Colonic mucosa (tissue), 4 donors: ENCODE data around the gene TCF12. TPM values are rescaled to one million over a fixed set of nuclear protein-coding genes. Genes with fewer than 3 reads are reported as not detected.
"Not testable (repeated sequence)": the region's sequence is repeated elsewhere in the genome, so short reads cannot be mapped to it uniquely, and the experiment has no call there.

Experiments used
- DNase-seq: peaks from one replicate; pipeline ENCODE4 v3.0.0-alpha.2; 2020
- H3K27ac ChIP-seq: fragments of 200-600 bp; one replicate; pipeline ENCODE4 v1.8.0; 2021
- H3K27me3 ChIP-seq: fragments of 200-600 bp; one replicate; pipeline ENCODE4 v1.8.0; 2021
- H3K36me3 ChIP-seq: fragments of 200-600 bp; one replicate; pipeline ENCODE4 v1.8.0; 2021
- H3K4me1 ChIP-seq: fragments of 200-600 bp; one replicate; pipeline ENCODE4 v1.8.0; 2021; ENCODE audit warnings: mild to moderate bottlenecking
- H3K4me3 ChIP-seq: fragments of 200-600 bp; one replicate; pipeline ENCODE4 v1.8.0; 2021
- H3K9ac ChIP-seq, 2 donors: one replicate each; pipeline ENCODE4 v1.7.0; 2013; ENCODE audit warnings: control low read depth in 2 of 2, low read depth in 2 of 2, low read length in 2 of 2
- H3K9me3 ChIP-seq: fragments of 200-600 bp; one replicate; pipeline ENCODE4 v1.8.0; 2021
- CTCF ChIP-seq: fragments of 200-600 bp; IDR thresholded peaks from one replicate; pipeline ENCODE4 v1.8.0; 2022; ENCODE audit warnings: antibody characterized with exemption, mild to moderate bottlenecking
- intact Hi-C: fragments of 100-400 bp; cut with DNase I; formaldehyde crosslinking; loops from one replicate; pipeline ENCODE4 v1.14.1; 2022
- total RNA-seq, 2 donors: library from RNA; stranded (reverse); fragmentation: NEBNext Ultra II Directional in 1 of 2; extraction: Animal tissue kit (Norgen Biotek cat#: 25700) in 1 of 2; gene quantifications; one replicate each; pipeline ENCODE4 v1.2.1, GENCODE V29; 2021
- donor health status: healthy.
- donor health status: DM: no; HTN: no; CAD: no.
- donor health status: DM: no; HTN: no; CAD: no.

TCF12 gene
- total RNA-seq, 2 donors from 2014 or later: 68.7 to 76.3 TPM

- TF ChIP-seq CTCF: no peak
- Histone ChIP-seq H3K27ac (no peak overlapping the region), H3K9ac (no peak overlapping the region), H3K4me1 (no peaks in the 10 kb centered on the region), H3K4me3 (no peak overlapping the region), H3K36me3 (no peaks in the 10 kb centered on the region), H3K27me3 (no peaks in the 10 kb centered on the region), H3K9me3 (no peaks in the 10 kb centered on the region)
- no peak for DNase-seq
- intact Hi-C loops: no loop called here
Observed at GRCh38 chr15:57156210-57156884, 237.9 kb downstream of the TCF12 start.

GRCh38 chr15:57158589-57158988 is 240.1 kb downstream of the TCF12 start:
- H3K27ac ChIP-seq: no peak overlapping the region

GRCh38 chr15:57158997-57159668 is 240.7 kb downstream of the TCF12 start:
- Histone ChIP-seq H3K36me3 (no peaks in the 10 kb centered on the region), H3K9ac (no peak overlapping the region), H3K4me1 (no peaks in the 10 kb centered on the region), H3K4me3 (no peak overlapping the region), H3K27ac (no peak overlapping the region), H3K9me3 (no peaks in the 10 kb centered on the region), H3K27me3 (no peaks in the 10 kb centered on the region)
- no peak for DNase-seq
- intact Hi-C loops: no loop called here
- TF ChIP-seq CTCF: no peak

More at GRCh38 chr15:57158589-57158988, 240.1 kb downstream of the TCF12 start:
- no peak for DNase-seq
- Histone ChIP-seq H3K4me3 (no peak overlapping the region), H3K27me3 (no peaks in the 10 kb centered on the region), H3K36me3 (no peaks in the 10 kb centered on the region), H3K9ac (no peak overlapping the region), H3K9me3 (no peaks in the 10 kb centered on the region), H3K4me1 (no peaks in the 10 kb centered on the region)
- TF ChIP-seq CTCF: no peak
- intact Hi-C loops: no loop called here

GRCh38 chr15:57159767-57160166 is 241.3 kb downstream of the TCF12 start:
- Histone ChIP-seq H3K27ac (no peak overlapping the region), H3K4me3 (no peak overlapping the region), H3K27me3 (no peaks in the 10 kb centered on the region), H3K9me3 (no peaks in the 10 kb centered on the region), H3K4me1 (no peaks in the 10 kb centered on the region), H3K36me3 (no peaks in the 10 kb centered on the region), H3K9ac (no peak overlapping the region)
- no peak for TF ChIP-seq CTCF
- no peak for DNase-seq
- intact Hi-C loops: no loop called here

GRCh38 chr15:57160823-57161560 is 242.5 kb downstream of the TCF12 start:
- no peak for TF ChIP-seq CTCF
- H3K27ac ChIP-seq: no peak overlapping the region

GRCh38 chr15:57164251-57164650 is 245.8 kb downstream of the TCF12 start:
- DNase-seq, H3K9ac ChIP-seq, H3K4me3 ChIP-seq, H3K9me3 ChIP-seq, H3K36me3 ChIP-seq, H3K27ac ChIP-seq, intact Hi-C loops, H3K4me1 ChIP-seq, H3K27me3 ChIP-seq: not testable (repeated sequence)

More at GRCh38 chr15:57160823-57161560, 242.5 kb downstream of the TCF12 start:
- Histone ChIP-seq H3K9me3 (no peaks in the 10 kb centered on the region), H3K36me3 (no peaks in the 10 kb centered on the region), H3K9ac (no peak overlapping the region), H3K4me1 (no peaks in the 10 kb centered on the region), H3K27me3 (no peaks in the 10 kb centered on the region), H3K4me3 (no peak overlapping the region)
- DNase-seq: no peak
- intact Hi-C loops: no loop called here
